Astrocyte (in vitro differentiated cells and primary cell): Measurements from ENCODE around the gene CRYBG2. TPM values are rescaled to one million over a fixed set of nuclear protein-coding genes. Genes with fewer than 3 reads are reported as not detected.

Experiments
- DNase-seq: peaks from one replicate; pipeline ENCODE4 v3.0.0-alpha.2; 2010; ENCODE audit warnings: low read depth
- FAIRE-seq: peaks from 2 replicates; lab custom pipeline; 2011; peaks lifted over from hg19 to GRCh38; lab: Jason Lieb, UNC
- H2AFZ ChIP-seq: 2 replicates; pipeline ENCODE4 v1.6.0; 2012; ENCODE audit warnings: low read depth, low read length, inconsistent platforms
- H3K27ac ChIP-seq: 2 replicates; pipeline ENCODE4 v1.5.1; 2011; ENCODE audit warnings: low read depth, low read length, inconsistent platforms
- H3K27me3 ChIP-seq: 2 replicates; pipeline ENCODE4 v1.6.0; 2011; ENCODE audit warnings: low read length, inconsistent platforms; ENCODE audit not compliant: insufficient read depth
- H3K36me3 ChIP-seq: 2 replicates; pipeline ENCODE4 v1.5.1; 2011; ENCODE audit warnings: low read length, inconsistent platforms; ENCODE audit not compliant: insufficient read depth
- H3K4me1 ChIP-seq: 2 replicates; pipeline ENCODE4 v1.5.1; 2011; ENCODE audit warnings: low read length, inconsistent platforms; ENCODE audit not compliant: insufficient read depth
- H3K4me2 ChIP-seq: 2 replicates; pipeline ENCODE4 v1.6.0; 2012; ENCODE audit warnings: low read length, inconsistent platforms
- H3K4me3 ChIP-seq: 2 replicates; pipeline ENCODE4 v1.5.1; 2011; ENCODE audit warnings: low read depth, mild to moderate bottlenecking, low read length, inconsistent platforms; ENCODE audit not compliant: insufficient read depth
- H3K79me2 ChIP-seq: 2 replicates; pipeline ENCODE4 v1.6.0; 2012; ENCODE audit warnings: mild to moderate bottlenecking, low read length, inconsistent platforms; ENCODE audit not compliant: insufficient read depth
- H3K9ac ChIP-seq: 2 replicates; pipeline ENCODE4 v1.6.0; 2012; ENCODE audit warnings: mild to moderate bottlenecking, low read length, inconsistent platforms
- H3K9me3 ChIP-seq: 2 replicates; pipeline ENCODE4 v1.5.1; 2012; ENCODE audit warnings: low read depth, mild to moderate bottlenecking, low read length, inconsistent platforms; ENCODE audit not compliant: insufficient read depth
- H4K20me1 ChIP-seq: 2 replicates; pipeline ENCODE4 v1.6.0; 2012; ENCODE audit warnings: low read length, inconsistent platforms; ENCODE audit not compliant: insufficient read depth
- H3K27ac Mint-ChIP-seq: one replicate; pipeline ENCODE4 v1.8.0; 2021; ENCODE audit warnings: mild to moderate bottlenecking, mixed read lengths; ENCODE audit not compliant: unreplicated experiment
- H3K27me3 Mint-ChIP-seq: one replicate; pipeline ENCODE4 v1.8.0; 2021; ENCODE audit warnings: low read depth, mixed read lengths; ENCODE audit not compliant: unreplicated experiment
- H3K36me3 Mint-ChIP-seq: one replicate; pipeline ENCODE4 v1.8.0; 2021; ENCODE audit warnings: low read depth, mixed read lengths; ENCODE audit not compliant: unreplicated experiment
- H3K4me1 Mint-ChIP-seq: one replicate; pipeline ENCODE4 v1.8.0; 2021; ENCODE audit warnings: low read depth, mixed read lengths; ENCODE audit not compliant: unreplicated experiment
- H3K4me3 Mint-ChIP-seq: one replicate; pipeline ENCODE4 v1.8.0; 2021; ENCODE audit warnings: mild to moderate bottlenecking, moderate library complexity, mixed read lengths; ENCODE audit not compliant: unreplicated experiment
- H3K9me3 Mint-ChIP-seq: one replicate; pipeline ENCODE4 v1.8.0; 2021; ENCODE audit warnings: mild to moderate bottlenecking, mixed read lengths; ENCODE audit not compliant: unreplicated experiment
- CTCF ChIP-seq: IDR thresholded peaks from 2 replicates; pipeline ENCODE4 v1.5.1; 2011; ENCODE audit warnings: low read depth, mild to moderate bottlenecking, inconsistent platforms, low read length, moderate library complexity; ENCODE audit not compliant: insufficient read depth
- EZH2 ChIP-seq: IDR thresholded peaks from 2 replicates; pipeline ENCODE4 v1.6.1; 2012; ENCODE audit warnings: mild to moderate bottlenecking, low read length, inconsistent platforms; ENCODE audit not compliant: insufficient read depth
- total RNA-seq: library from RNA; stranded (reverse); gene quantifications from 2 replicates; pipeline ENCODE4 v1.2.1, GENCODE V29; 2021

CRYBG2 gene
- total RNA-seq, 1 donor from 2014 or later: 5.3 TPM

GRCh38 chr1:26277261-26277661 is 76.7 kb downstream of the CRYBG2 start:
- Mint-ChIP-seq H3K9me3 (no peaks in the 10 kb centered on the region), H3K36me3 (peaks cover 13% of the 10 kb centered on the region), H3K4me1 (peaks cover 56% of the 10 kb centered on the region), H3K27ac (no peak overlapping the region), H3K4me3 (no peak overlapping the region), H3K27me3 (no peaks in the 10 kb centered on the region)
- Histone ChIP-seq H2AFZ (no peak overlapping the region), H3K4me2 (peak overlapping the region; percentile 1), H3K4me3 (no peak overlapping the region), H3K27ac (peak overlapping the region; percentile 74), H3K9ac (no peak overlapping the region), H4K20me1 (peaks cover 22% of the 10 kb centered on the region), H3K79me2 (peaks cover 31% of the 10 kb centered on the region), H3K36me3 (peaks cover 16% of the 10 kb centered on the region), H3K4me1 (peaks cover 64% of the 10 kb centered on the region), H3K9me3 (no peaks in the 10 kb centered on the region), H3K27me3 (no peaks in the 10 kb centered on the region)
- DNase-seq: no peak
- no peak for FAIRE-seq
- TF ChIP-seq CTCF (no peak), EZH2 (no peak)

GRCh38 chr1:26276432-26276838 is 77.5 kb downstream of the CRYBG2 start:
- FAIRE-seq: no peak
- no peaks in the 10 kb centered on the region for H3K27me3 ChIP-seq
- H3K4me3 ChIP-seq: peak overlapping the region; percentile 13
- peaks cover 17% of the 10 kb centered on the region for H3K36me3 Mint-ChIP-seq
- H3K9me3 ChIP-seq: no peaks in the 10 kb centered on the region
- DNase-seq: no peak
- H3K27ac Mint-ChIP-seq: peak overlapping the region; percentile 79
- H2AFZ ChIP-seq: no peak overlapping the region
- no peaks in the 10 kb centered on the region for H3K27me3 Mint-ChIP-seq
- peaks cover 14% of the 10 kb centered on the region for H4K20me1 ChIP-seq
- no peaks in the 10 kb centered on the region for H3K9me3 Mint-ChIP-seq
- H3K4me3 Mint-ChIP-seq: no peak overlapping the region
- peaks cover 17% of the 10 kb centered on the region for H3K36me3 ChIP-seq
- TF ChIP-seq EZH2 (no peak), CTCF (no peak)
- peaks cover 51% of the 10 kb centered on the region for H3K4me1 Mint-ChIP-seq
- H3K4me1 ChIP-seq: peaks cover 56% of the 10 kb centered on the region
- H3K9ac ChIP-seq: peak overlapping the region; percentile 58
- H3K27ac ChIP-seq: peak overlapping the region; percentile 74
- peak overlapping the region; percentile 77 for H3K4me2 ChIP-seq
- peaks cover 24% of the 10 kb centered on the region for H3K79me2 ChIP-seq

GRCh38 chr1:26275580-26276431 is 78.1 kb downstream of the CRYBG2 start:
- Mint-ChIP-seq H3K27ac (peak overlapping the region; percentile 79), H3K27me3 (no peaks in the 10 kb centered on the region), H3K4me1 (peaks cover 45% of the 10 kb centered on the region), H3K9me3 (no peaks in the 10 kb centered on the region), H3K36me3 (peaks cover 20% of the 10 kb centered on the region), H3K4me3 (peak overlapping the region; percentile 42)
- no peak overlapping the region for H3K4me3 ChIP-seq
- H3K4me2 ChIP-seq: peak overlapping the region; percentile 77
- peaks cover 17% of the 10 kb centered on the region for H3K36me3 ChIP-seq
- peak overlapping the region; percentile 74 for H3K27ac ChIP-seq
- H4K20me1 ChIP-seq: peaks cover 8% of the 10 kb centered on the region
- TF ChIP-seq EZH2: no peak
- peak; percentile 63 for TF ChIP-seq CTCF
- peak overlapping the region; percentile 39 for H2AFZ ChIP-seq
- H3K9me3 ChIP-seq: no peaks in the 10 kb centered on the region
- H3K27me3 ChIP-seq: no peaks in the 10 kb centered on the region
- peak overlapping the region; percentile 58 for H3K9ac ChIP-seq
- FAIRE-seq: peak; percentile 66
- peaks cover 50% of the 10 kb centered on the region for H3K4me1 ChIP-seq
- peaks cover 18% of the 10 kb centered on the region for H3K79me2 ChIP-seq
- peak; percentile 96 for DNase-seq
